Gastroesophageal sphincter (tissue), 4 donors: ENCODE data around the gene MRPL3. TPM values are rescaled to one million over a fixed set of nuclear protein-coding genes. Genes with fewer than 3 reads are reported as not detected.
A peak's percentile ranks its signal among the peaks of the same experiment; 100 is the strongest.

Source experiments
- ATAC-seq: fragments of 150-250 bp; one replicate; pipeline ENCODE4 v1.9.1; 2016; ENCODE audit warnings: mild to moderate bottlenecking, moderate library complexity
- H3K27ac ChIP-seq, 4 donors: fragments of 200-600 bp; sonication (generic) in 3 of 4; 1 replicate in 3 of 4; 2 replicates in 1 of 4; pipeline ENCODE4 v1.5.1; 2016 to 2019
- H3K27me3 ChIP-seq: fragments of 200-600 bp; sonication (generic); one replicate; pipeline ENCODE4 v1.5.1; 2019
- H3K36me3 ChIP-seq, 2 donors: fragments of 200-600 bp; sonication (generic); one replicate each; pipeline ENCODE4 v1.5.1; 2019; ENCODE audit warnings: control low read depth in 1 of 2
- H3K4me1 ChIP-seq, 3 donors: fragments of 200-600 bp; sonication (generic); 1 replicate in 2 of 3; 2 replicates in 1 of 3; pipeline ENCODE4 v1.5.1; 2016 to 2019; ENCODE audit warnings: control low read depth in 2 of 3
- H3K4me3 ChIP-seq, 2 donors: fragments of 200-600 bp; sonication (generic); one replicate each; pipeline ENCODE4 v1.5.1; 2019; ENCODE audit warnings: mild to moderate bottlenecking in 1 of 2, moderate library complexity in 1 of 2
- H3K9me3 ChIP-seq, 3 donors: fragments of 200-600 bp; sonication (generic); one replicate each; pipeline ENCODE4 v1.5.1; 2017 to 2019; ENCODE audit warnings: control low read depth in 2 of 3
- CTCF ChIP-seq, 4 experiments: fragments of 200-600 bp in 2 of 4; fragments of 450-650 bp in 2 of 4; sonication (generic) in 1 of 4; IDR thresholded peaks; one replicate each; pipeline ENCODE4 v1.5.1; 2017 to 2019; ENCODE audit warnings: antibody characterized with exemption in 4 of 4, mild to moderate bottlenecking in 2 of 4, moderate library complexity in 2 of 4
- EP300 ChIP-seq: sonication (generic); formaldehyde crosslinking; IDR thresholded peaks from one replicate; pipeline ENCODE4 v1.6.1; 2017; ENCODE audit warnings: antibody characterized with exemption, mild to moderate bottlenecking
- POLR2A ChIP-seq, 2 donors: fragments of 450-650 bp; IDR thresholded peaks; one replicate each; pipeline ENCODE4 v1.6.1; 2017; ENCODE audit warnings: antibody characterized with exemption in 2 of 2, mild to moderate bottlenecking in 2 of 2, moderate library complexity in 1 of 2
- POLR2AphosphoS5 ChIP-seq: sonication (generic); formaldehyde crosslinking; IDR thresholded peaks from one replicate; pipeline ENCODE4 v1.6.1; 2017; ENCODE audit warnings: antibody characterized with exemption
- WGBS, 2 donors: methylation state at CpG; one replicate each; pipeline ENCODE4 v1.1.5; 2018; ENCODE audit warnings: low coverage in 1 of 2; 5-methylcytosine and 5-hydroxymethylcytosine counted together
- total RNA-seq, 4 donors: library from RNA; depleted of rRNA; stranded (reverse); fragments of >200 nt; gene quantifications; one replicate each; pipeline ENCODE4 v1.1.0, GENCODE V29; 2016

MRPL3 gene
- total RNA-seq, 4 donors from 2014 or later, result 62.1 to 95.9 (median 85.6) TPM

DNA sequence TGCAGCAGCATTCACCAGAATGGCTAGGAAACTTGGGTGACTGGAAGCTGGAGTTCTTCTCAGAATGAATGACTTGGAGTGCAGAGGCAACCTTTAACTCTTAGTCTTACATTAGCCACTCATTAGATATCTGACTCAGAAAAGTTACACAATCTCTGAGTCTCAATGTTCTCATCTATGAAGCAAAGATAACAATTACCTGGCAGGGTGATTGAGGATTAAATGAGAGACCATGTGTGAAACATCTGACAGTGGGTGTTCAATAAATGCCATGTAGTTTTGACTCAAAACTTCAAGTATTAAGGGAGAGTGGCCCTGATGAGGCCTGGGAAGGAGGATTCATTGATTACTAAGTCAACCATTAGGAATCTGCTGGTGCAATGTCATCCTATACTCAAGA lies 48.3 kb downstream of the MRPL3 start:
- peaks cover 0 to 14% of the 10 kb centered on the region in 2 donors for H3K36me3 ChIP-seq
- ATAC-seq, result no peak

DNA sequence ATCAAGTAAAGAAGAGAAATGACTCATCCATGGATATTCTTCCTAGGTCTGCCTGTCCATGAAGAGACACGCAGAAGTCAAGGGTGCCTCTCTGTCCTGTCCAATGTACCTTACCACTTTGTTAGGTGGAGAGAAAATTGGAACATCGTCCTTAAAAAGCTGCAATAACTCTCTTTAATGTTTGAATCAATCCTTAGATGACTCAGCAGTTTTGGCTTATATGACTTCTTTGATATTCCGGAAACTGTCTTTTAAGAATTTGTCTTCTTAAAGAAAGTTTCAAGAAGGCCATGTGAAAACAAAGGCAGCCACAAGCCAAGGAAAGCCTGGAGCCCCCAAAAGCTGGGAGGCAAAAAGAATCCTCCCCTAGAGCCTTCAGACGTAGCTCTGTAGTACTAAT lies 49.2 kb downstream of the MRPL3 start:
- 37 to 80% methylated on average over 2 to 4 of the region's 4 CpGs for WGBS, 2 donors

More for the DNA sequence above, 48.3 kb downstream of the MRPL3 start:
- no peak overlapping the region for H3K27ac ChIP-seq
- no peaks in the 10 kb centered on the region for H3K9me3 ChIP-seq
- no peak for TF ChIP-seq CTCF (IDR thresholded peaks at IDR 0.05)
- TF ChIP-seq POLR2AphosphoS5, result peak; percentile 14
- H3K4me1 ChIP-seq, result peaks cover 0 to 4% (median 0%) of the 10 kb centered on the region in 3 donors
- H3K27me3 ChIP-seq, result no peaks in the 10 kb centered on the region
- no peak overlapping the region for H3K4me3 ChIP-seq

GRCh38 chr3:131447349-131447748 lies 55.4 kb downstream of the MRPL3 start:
- no peak for ATAC-seq

More for the DNA sequence above, 49.2 kb downstream of the MRPL3 start:
- no peak overlapping the region for H3K4me3 ChIP-seq
- H3K9me3 ChIP-seq, result no peaks in the 10 kb centered on the region
- no peaks in the 10 kb centered on the region for H3K27me3 ChIP-seq
- H3K36me3 ChIP-seq, result peaks cover 0 to 4% of the 10 kb centered on the region in 2 donors
- no peak overlapping the region for H3K27ac ChIP-seq
- peaks cover 0 to 4% (median 0%) of the 10 kb centered on the region in 3 donors for H3K4me1 ChIP-seq
- TF ChIP-seq POLR2AphosphoS5 (no peak), EP300 (no peak), CTCF (IDR thresholded peaks at IDR 0.05) (no peak), POLR2A (IDR thresholded peaks at IDR 0.05) (no peak)
- ATAC-seq, result no peak

GRCh38 chr3:131444180-131444579 lies 58.6 kb downstream of the MRPL3 start:
- Histone ChIP-seq H3K9me3 (peaks cover 0 to 15% (median 0%) of the 10 kb centered on the region in 3 donors), H3K27ac (no peak overlapping the region), H3K4me3 (no peak overlapping the region), H3K36me3 (no peaks in the 10 kb centered on the region), H3K4me1 (no peaks in the 10 kb centered on the region), H3K27me3 (no peaks in the 10 kb centered on the region)
- ATAC-seq, result no peak
- TF ChIP-seq POLR2A (IDR thresholded peaks at IDR 0.05), result no peak
- no peak for TF ChIP-seq POLR2AphosphoS5
- no peak for TF ChIP-seq CTCF (IDR thresholded peaks at IDR 0.05)
- no peak for TF ChIP-seq EP300
- 91 to 100% methylated on average over 2 to 4 of the region's 4 CpGs for WGBS, 2 donors

More at GRCh38 chr3:131447349-131447748, 55.4 kb downstream of the MRPL3 start:
- peaks cover 0 to 15% (median 0%) of the 10 kb centered on the region in 3 donors for H3K9me3 ChIP-seq
- no peak for TF ChIP-seq POLR2AphosphoS5
- no peak for TF ChIP-seq POLR2A (IDR thresholded peaks at IDR 0.05)
- TF ChIP-seq EP300, result no peak
- TF ChIP-seq CTCF (IDR thresholded peaks at IDR 0.05), result no peak
- no peak overlapping the region for H3K4me3 ChIP-seq
- no peaks in the 10 kb centered on the region for H3K36me3 ChIP-seq
- 94 to 100% methylated on average over 2 of the region's 2 CpGs for WGBS, 2 donors
- no peaks in the 10 kb centered on the region for H3K27me3 ChIP-seq
- H3K4me1 ChIP-seq, result no peaks in the 10 kb centered on the region
- no peak overlapping the region for H3K27ac ChIP-seq

DNA sequence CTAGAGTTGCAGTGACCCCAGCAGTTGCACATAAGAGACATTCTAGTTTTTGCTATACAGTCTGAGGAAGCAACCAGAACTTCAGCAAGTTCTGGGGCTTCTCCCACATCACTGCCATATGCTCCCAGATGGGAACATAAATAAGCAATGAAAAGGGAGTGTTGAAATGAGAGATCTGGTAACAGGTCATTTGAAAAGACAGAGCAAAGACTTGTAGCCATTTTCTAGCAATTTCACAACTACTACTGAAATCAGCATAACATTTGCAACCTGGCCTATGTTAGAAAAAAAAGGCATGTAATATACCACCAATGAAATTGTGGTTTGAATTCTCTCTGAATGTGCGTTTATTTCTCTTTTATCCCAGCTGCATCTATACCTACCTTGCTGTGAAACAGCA lies 63.7 kb downstream of the MRPL3 start:
- H3K36me3 ChIP-seq, result no peaks in the 10 kb centered on the region
- no peak for TF ChIP-seq POLR2A (IDR thresholded peaks at IDR 0.05)
- TF ChIP-seq CTCF (IDR thresholded peaks at IDR 0.05), result no peak
- no peak for TF ChIP-seq POLR2AphosphoS5
- no peak for TF ChIP-seq EP300
- 53 to 67% methylated on average over 1 of the region's 1 CpG for WGBS, 2 donors
- ATAC-seq, result no peak
- no peaks in the 10 kb centered on the region for H3K9me3 ChIP-seq
- H3K4me1 ChIP-seq, result no peaks in the 10 kb centered on the region
- no peak overlapping the region for H3K4me3 ChIP-seq
- H3K27ac ChIP-seq, result no peak overlapping the region
- no peaks in the 10 kb centered on the region for H3K27me3 ChIP-seq
